GM12864 (cell line): ENCODE results near the gene CD34.

ENCODE experiments used
- DNase-seq: peaks from one replicate; pipeline ENCODE4 v3.0.0-alpha.2; 2011; ENCODE audit warnings: low read depth
- H3K4me3 ChIP-seq: 2 replicates; pipeline ENCODE4 v1.5.1; 2011; ENCODE audit warnings: mild to moderate bottlenecking, low read depth, low read length, control low read depth
- TF ChIP-seq, protein P1 (sequence below): IDR thresholded peaks from 2 replicates; pipeline ENCODE4 v1.5.1; 2011; ENCODE audit warnings: low read depth, mild to moderate bottlenecking, moderate library complexity, low read length, control low read depth, inconsistent platforms; ENCODE audit errors: missing control alignments

CD34 gene

DNA sequence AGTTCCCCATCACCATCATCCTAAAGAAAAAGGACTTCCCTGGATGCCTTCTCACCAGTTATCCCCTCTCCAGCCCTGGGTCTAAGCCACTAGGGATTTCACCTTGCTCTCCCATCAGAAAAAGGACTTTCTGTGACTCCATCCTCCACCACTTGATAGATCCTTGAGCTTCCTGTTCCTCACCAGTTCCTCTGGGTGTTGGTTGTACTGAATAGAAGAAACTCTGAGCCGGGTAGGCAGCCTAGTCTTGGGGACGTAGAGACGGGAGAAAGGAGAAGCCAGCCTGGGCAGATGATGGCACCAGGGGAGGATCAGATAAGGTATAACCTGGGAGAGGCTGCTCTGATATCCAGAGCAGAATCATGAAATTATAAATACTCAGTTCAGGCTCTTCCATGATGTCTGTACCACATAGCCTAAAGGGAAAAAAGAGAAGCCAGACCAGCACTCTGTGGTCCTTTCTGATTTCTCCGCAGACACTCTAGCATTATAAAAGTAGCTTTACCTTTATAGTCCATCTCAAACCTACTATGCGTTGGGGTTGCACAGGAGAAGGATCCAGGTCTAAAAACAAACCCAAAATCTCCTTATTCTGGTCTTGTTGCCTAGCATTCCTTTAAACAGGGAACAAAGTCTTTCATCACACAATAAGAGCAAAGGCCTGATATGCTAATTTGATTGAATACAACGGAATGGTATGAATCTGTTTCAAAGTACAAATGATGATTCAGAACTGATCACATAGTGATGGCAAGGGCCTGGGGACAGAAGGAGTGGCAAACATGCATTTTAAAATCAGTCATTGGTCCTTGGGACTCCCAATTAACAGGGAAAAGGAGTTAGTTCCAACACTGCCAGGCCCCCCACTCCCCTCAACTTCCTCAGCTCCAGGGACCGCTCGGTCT is 1.2 kb upstream of the CD34 start:
- no peak overlapping the region for H3K4me3 ChIP-seq
- TF ChIP-seq, protein P1, sequence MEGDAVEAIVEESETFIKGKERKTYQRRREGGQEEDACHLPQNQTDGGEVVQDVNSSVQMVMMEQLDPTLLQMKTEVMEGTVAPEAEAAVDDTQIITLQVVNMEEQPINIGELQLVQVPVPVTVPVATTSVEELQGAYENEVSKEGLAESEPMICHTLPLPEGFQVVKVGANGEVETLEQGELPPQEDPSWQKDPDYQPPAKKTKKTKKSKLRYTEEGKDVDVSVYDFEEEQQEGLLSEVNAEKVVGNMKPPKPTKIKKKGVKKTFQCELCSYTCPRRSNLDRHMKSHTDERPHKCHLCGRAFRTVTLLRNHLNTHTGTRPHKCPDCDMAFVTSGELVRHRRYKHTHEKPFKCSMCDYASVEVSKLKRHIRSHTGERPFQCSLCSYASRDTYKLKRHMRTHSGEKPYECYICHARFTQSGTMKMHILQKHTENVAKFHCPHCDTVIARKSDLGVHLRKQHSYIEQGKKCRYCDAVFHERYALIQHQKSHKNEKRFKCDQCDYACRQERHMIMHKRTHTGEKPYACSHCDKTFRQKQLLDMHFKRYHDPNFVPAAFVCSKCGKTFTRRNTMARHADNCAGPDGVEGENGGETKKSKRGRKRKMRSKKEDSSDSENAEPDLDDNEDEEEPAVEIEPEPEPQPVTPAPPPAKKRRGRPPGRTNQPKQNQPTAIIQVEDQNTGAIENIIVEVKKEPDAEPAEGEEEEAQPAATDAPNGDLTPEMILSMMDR: no peak
- no peak for DNase-seq

DNA sequence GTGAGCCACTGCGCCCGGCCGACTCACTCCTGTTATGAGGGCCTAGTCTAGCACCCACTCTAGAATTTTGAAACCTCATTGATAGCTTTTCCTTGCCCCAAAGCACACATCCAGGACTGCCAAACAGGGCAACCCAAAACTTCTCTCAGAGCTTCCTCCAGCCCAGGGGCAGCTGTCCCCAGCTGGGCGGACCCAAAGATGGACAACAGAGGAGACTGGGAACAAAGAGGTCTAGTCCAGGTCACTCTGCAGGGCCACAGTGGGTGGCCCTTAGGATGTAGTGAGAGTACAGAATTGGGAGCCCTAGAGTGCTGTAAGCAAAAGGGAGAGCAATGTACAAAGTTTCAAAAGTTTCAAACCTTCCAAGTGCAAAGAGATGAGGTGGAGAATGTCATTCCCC is 1.2 kb downstream of the CD34 start:
- no peak overlapping the region for H3K4me3 ChIP-seq
- no peak for DNase-seq
- TF ChIP-seq, protein P1: no peak

DNA sequence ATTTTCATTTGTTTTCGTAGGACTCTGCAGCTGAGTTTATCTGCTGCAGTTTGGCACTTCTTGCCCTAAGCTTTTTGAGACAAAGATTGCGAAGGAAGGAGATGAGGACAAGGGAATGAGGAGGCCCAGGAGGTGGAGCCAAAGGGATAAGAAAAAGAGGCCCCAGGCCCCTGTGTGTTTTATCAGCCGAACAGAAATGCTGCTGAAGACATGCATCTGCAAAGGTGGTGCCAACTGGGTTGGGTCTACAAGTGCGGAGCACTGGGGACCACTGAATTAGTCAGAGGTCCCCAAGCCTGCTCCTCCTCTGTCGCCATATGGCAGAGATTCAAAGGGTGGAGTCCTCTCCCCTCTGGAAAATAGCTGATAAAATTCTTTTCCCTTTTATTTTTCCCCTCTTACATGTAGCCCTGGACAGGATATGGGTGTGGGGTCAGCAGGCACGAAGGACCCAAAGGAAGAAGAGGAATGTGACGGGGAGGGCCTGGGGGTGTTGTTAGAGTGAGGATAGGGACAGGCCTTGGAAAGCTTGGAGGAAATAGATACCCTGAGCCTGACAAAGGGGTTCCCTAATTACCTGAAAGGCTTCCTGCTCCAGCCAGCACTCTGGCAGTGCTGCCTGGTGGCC is 2.7 kb downstream of the CD34 start:
- no peak for DNase-seq
- TF ChIP-seq, protein P1: no peak
- no peak overlapping the region for H3K4me3 ChIP-seq

DNA sequence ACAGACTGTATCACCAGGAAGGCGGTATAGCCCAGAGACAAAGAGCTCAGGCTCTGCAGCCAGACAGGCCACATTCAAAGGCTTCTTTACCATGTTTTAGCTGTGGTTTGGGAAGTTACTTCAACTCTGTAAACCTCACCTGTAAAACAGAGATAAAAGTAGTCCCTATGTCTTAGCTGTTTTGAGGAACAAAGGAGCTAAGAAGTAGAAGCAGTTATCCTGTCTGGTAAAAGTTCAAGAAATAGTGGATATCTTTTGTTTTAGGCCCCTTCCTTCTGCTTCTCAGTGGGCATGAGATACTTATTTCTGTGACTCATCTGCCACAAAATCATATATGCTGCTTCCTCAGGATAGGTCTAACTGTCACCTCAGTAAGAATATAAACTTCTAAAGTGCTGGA is 6.5 kb downstream of the CD34 start:
- TF ChIP-seq, protein P1: no peak
- H3K4me3 ChIP-seq: no peak overlapping the region
- no peak for DNase-seq

DNA sequence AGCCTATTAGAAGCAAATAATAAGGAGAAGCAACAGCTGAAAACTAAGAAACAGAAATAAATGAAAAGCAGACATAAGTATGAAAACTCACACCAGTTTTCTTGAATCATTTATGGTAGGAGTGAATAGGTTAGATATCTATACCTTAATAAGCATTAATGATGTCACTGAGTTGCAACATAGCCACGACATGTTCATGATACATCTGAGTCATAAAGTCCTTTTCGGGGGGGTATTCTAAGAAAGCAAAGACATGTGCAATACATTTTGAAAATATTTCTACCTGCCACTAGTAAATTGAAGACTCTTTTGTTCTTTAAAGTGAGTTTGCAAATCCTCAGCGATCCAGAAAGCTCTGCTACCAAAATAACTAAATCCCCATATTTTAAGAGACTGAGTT is 7.2 kb downstream of the CD34 start:
- H3K4me3 ChIP-seq: no peak overlapping the region
- DNase-seq: no peak
- TF ChIP-seq, protein P1: no peak

DNA sequence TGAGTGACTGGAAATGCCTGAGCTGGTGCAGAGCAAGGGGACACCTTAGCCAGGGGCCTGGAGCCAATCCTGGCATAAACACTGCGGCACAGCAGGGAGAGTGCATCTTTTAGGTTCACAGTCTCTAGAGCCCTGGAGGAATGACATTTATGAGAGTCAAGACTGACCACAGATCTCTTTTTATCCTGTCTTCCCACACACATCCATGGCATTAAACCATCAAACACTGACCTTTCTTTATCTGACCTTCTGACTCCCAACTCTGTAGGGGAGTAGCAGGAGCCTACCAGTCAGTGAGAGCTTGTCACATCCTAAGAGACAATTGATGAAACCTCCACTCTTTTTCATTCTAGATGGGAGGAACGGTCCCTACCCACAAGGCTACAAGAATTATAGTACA is 7.9 kb downstream of the CD34 start:
- TF ChIP-seq, protein P1: no peak
- no peak overlapping the region for H3K4me3 ChIP-seq
- no peak for DNase-seq

DNA sequence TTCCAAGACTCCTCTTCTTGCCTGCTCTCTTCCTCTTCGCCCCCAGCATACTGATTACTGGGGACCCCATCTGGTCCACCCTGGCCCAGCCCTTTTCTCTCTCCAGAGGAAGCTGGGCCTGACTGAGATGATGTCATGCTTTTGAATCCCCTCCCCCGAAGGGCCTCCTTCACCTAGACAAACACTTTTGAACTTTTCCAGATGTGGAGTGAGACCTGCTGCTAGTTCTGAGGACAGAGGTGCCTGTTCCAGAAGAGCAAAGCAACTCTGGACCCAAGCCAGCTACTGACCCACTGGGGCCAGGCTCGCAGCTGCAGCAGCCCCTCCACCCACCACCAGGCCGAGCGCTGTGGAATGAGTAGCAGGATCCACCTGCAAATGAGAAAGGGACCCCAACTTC is 8.4 kb downstream of the CD34 start:
- TF ChIP-seq, protein P1: no peak
- no peak for DNase-seq
- no peak overlapping the region for H3K4me3 ChIP-seq
